GM18499 (cell line): ENCODE data around the gene SYMPK.
"Not testable (repeated sequence)": the region's sequence is repeated elsewhere in the genome, so short reads cannot be mapped to it uniquely, and the experiment has no call there.

Source experiments
- ATAC-seq: cut with Tn5 transposase; IDR thresholded peaks from one replicate; pipeline ENCODE4 v1.9.1; 2021; ENCODE audit warnings: moderate number of reproducible peaks; ENCODE audit not compliant: insufficient read depth, unreplicated experiment

SYMPK gene

GRCh38 chr19:45814851-45815480 is 48.0 kb downstream of the SYMPK start, which contains the start of gene RSPH6A:
TSS of gene RSPH6A (minus strand) at chr19:45815308. CDS start at chr19:45815176, 132 bp downstream.
- ATAC-seq: no peak

GRCh38 chr19:45814166-45814780 is 48.7 kb downstream of the SYMPK start:
- ATAC-seq: no peak

DNA sequence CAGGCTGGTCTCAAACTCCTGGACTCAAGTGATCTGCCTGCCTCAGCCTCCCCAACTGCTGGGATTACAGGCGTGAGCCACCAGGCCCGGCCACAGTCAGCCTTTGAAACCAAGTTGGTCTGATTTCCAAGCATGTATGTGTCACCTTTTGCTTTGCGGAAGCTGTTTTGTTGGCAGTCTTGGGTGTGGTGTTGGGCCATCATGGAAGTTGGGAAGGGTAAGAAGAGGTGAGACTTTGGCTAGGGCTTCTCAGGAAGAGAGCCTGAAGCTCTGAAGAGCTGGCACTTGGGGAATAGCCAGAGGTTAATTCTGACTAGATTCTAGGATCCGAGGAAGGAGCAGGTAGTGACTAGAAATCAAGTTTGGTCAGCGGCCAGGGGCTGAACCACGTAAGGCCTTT is 50.6 kb downstream of the SYMPK start:
- no peak for ATAC-seq

DNA sequence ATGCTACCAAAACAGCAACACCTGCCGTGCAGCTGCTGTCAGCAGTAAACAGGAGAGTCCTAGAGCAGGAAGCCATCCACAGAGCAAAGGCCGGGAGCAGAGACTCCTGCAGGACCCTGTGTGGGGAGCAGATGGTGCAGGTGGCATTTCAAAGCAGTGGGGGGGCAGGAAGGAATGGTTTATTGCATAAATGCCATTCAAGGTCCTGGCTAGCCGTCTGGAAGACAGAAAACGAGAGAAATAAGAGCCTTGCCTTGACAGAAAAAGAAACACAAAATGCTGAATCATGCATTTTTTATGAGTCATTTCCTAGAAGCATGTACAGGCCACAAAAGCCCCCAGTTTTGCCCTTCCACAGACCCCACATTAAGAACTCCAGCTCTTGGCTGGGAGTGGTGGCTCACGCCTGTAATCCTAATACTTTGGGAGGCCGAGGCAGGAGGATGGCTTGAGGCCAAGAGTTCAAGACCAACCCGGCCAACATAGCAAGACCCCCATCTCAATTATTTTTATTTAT is 53.2 kb downstream of the SYMPK start:
- ATAC-seq: no peak

GRCh38 chr19:45805719-45806118 is 57.2 kb downstream of the SYMPK start:
- no peak for ATAC-seq

DNA sequence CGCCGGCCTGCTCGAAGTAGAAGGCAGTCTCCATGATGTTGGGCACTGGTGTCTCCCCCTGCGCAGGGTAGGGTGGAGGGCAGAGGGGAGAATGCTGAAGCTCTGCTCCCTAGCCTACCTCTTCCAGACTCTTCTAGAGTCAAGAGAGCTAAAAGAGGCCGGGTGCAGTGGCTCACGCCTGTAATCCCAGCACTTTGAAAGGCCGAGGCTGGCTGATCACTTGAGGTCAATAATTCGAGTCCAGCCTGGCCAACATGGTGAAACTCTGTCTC is 58.1 kb downstream of the SYMPK start:
- ATAC-seq: no peak

DNA sequence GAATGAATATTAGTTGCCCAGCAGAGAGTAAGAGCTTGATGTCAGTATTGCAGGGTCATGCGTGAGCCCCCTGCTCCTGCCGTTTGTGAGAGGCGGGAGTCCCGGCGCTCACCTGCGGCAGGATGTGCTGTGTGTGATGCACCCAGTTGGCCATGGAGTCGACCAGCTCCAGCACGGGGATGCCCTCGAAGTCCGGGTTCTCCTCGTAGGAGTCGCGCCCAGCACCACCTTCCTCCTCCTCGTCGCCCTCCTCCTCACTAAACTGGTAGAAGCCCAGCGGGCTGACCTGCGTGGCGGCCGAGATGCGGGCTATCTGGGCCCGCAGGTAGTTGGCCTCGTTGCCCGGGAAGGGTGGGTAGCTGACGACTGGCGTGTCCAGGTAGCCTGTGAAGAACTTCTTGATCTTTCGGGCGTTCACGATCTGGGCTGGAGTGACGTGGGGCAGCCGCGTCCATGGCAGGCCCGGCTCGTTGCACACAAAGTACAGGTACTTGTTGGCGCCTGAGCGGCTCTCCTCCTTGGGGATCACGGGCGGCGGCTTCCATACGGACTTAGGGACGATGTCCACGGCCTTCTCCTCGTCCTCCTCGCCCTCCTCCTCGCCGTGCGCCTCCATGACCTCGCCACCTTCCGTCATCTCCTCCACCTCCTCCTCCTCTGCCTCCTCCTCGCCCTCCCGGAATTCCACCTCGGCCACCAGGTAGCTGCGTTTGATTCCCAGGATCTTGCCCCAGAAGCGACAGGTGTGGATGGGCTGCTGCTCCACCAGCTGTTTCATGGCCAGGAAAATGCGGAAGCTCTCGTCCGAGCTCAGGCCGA is 58.6 kb downstream of the SYMPK start:
- no peak for ATAC-seq

- no peak for ATAC-seq
These were observed 61.3 kb downstream of the SYMPK start for GRCh38 chr19:45801603-45802175.

DNA sequence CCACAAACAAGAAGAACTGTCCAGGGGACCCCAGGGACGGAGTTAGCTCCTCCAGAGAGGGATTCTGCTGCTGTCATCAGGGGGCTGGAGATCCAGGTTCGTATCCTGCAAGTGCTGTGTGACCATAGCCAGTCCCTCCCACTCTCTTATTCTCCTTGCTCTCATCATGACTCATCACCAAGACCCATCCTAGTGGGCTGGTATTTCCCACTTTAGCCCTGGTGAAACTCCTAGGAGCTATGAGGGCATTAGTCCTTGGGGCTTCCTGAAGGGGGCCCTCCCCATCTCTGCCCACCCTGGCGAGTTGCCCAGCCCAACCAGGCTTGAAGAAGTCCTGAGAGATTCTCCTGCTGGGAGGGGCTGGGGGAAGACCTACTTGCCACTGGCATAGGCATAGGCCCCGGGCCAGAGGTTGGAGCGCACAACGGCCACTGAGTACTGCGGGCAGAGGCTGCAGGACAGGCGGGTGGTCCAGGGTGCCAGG is 62.8 kb downstream of the SYMPK start:
- no peak for ATAC-seq

- not testable (repeated sequence) for ATAC-seq
These were observed 63.4 kb downstream of the SYMPK start for GRCh38 chr19:45799541-45799940.

- ATAC-seq: no peak
These were observed 63.9 kb downstream of the SYMPK start for GRCh38 chr19:45798995-45799517.

GRCh38 chr19:45794627-45795026 is 68.3 kb downstream of the SYMPK start:
- no peak for ATAC-seq

- no peak for ATAC-seq
These were observed 69.1 kb downstream of the SYMPK start for GRCh38 chr19:45793876-45794275.

- no peak for ATAC-seq
These were observed 69.8 kb downstream of the SYMPK start for GRCh38 chr19:45793178-45793564.

- peak; percentile 62 for ATAC-seq
These were observed 70.3 kb downstream of the SYMPK start, which contains the start of gene DMWD for GRCh38 chr19:45792470-45793177. TSS of gene DMWD (minus strand) at chr19:45792845. CDS start at chr19:45792756, 89 bp downstream.

DNA sequence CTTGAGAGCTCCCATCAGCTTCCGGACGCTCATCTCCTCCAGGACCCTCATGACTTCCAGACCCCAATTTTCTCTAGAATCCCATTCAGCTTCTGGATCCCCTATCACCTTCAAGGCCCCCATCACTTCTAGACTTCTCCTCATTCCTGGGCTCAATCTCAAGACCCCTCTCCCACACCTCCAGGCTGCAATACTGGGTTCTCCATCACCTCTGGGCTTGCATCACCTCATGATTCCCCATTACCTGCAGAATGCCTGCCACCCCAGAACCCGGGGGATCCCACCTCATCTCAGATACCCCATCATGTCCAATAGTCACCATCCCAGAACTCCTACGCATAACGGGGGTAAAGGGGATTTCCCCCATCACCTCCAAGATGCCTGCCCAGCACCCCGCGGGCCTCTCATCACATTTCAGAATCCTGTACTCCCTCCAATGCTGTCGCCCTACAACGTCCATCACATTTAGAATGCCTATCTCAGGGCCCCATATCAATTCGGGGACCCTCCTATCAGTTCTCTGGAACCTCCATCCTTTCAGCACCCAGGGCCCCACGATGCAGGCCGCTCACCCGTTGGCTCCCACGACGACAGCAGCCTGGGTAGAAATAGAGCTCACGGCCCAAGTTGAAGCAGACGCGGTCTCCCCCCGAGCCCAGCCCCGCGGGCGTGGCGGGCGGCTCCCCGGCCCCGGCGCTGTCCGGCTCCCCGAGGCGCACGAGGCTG is 71.0 kb downstream of the SYMPK start:
- no peak for ATAC-seq

DNA sequence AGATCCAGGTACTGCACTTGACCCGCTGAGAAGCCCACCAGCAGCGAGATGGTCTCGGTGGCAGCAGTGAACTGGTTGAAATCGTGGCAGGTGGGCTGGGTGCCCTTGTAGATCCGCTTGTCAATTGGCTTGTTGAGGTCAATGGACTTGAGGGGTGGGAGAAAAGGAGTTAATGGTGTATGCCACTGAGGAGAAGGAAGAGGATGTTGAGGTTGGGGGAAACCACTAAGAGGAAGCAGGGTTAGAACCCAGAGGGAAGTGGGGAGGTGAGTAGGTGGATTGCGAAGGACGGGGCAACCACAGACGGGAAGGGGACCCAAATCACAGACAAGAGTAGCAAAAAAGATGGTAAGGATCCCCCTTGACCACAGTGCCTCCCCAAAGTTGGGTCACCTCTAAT is 72.0 kb downstream of the SYMPK start:
- ATAC-seq: no peak

- no peak for ATAC-seq
These were observed 73.7 kb downstream of the SYMPK start for GRCh38 chr19:45789035-45789786.

- no peak for ATAC-seq
These were observed 76.4 kb downstream of the SYMPK start for GRCh38 chr19:45786533-45786894.
